K562 (cell line): Measurements from ENCODE around the gene PDE9A. TPM values are rescaled to one million over a fixed set of nuclear protein-coding genes. Genes with fewer than 3 reads are reported as not detected.

Experiments used
- ATAC-seq: fragments of 200-7000 bp; cut with Tn5 transposase; 3 replicates; pipeline ENCODE4 v1.9.1; 2020; ENCODE audit warnings: moderate library complexity
- BruUV-seq: library from RNA; stranded (reverse); fragments of 400-500 nt; replicated peaks from 2 replicates; lab custom pipeline; 2021; lab: Mats Ljungman, UMichigan
- CTCF ChIA-PET: fragments of 300-600 bp; formaldehyde crosslinking; extraction: SDS; loops from one replicate; lab custom pipeline; 2021; ENCODE audit warnings: low intra/inter-chr PET ratio; lab: Yijun Ruan, JAX
- POLR2A ChIA-PET: fragments of 300-600, 350-650 bp; sonication (Branson Sonifier 250); formaldehyde crosslinking; extraction: SDS; loops from one replicate; lab custom pipeline; 2021; ENCODE audit warnings: antibody characterized with exemption, inconsistent platforms; lab: Yijun Ruan, JAX
- DNase-seq, 4 experiments: peaks; one replicate each; pipeline versions ENCODE4 v3.0.0 to v3.0.0-alpha.2; 2011 to 2018; ENCODE audit warnings: low spot score in 3 of 4, mixed read lengths in 3 of 4; ENCODE audit errors: extremely low read depth in 1 of 4
- FAIRE-seq: peaks from 2 replicates; lab custom pipeline; 2011; peaks lifted over from hg19 to GRCh38; lab: Jason Lieb, UNC
- H2AFZ ChIP-seq: 2 replicates; pipeline ENCODE4 v1.6.0; 2011; ENCODE audit warnings: low read depth, low read length, control low read depth, inconsistent platforms
- H3K27ac ChIP-seq: fragments of 200-600 bp; 3 replicates; pipeline ENCODE4 v1.8.0; 2011; ENCODE audit warnings: low read depth, mild to moderate bottlenecking, control low read depth, inconsistent platforms, low read length, moderate library complexity, mixed read lengths; ENCODE audit errors: extremely low read depth
- H3K27me3 ChIP-seq, 2 experiments: fragments of 300-600 bp in 1 of 2; 2 replicates in 1 of 2; 3 replicates in 1 of 2; pipeline versions ENCODE4 v1.6.0 to v1.8.0; 2011; ENCODE audit warnings: inconsistent platforms in 2 of 2, low read length in 2 of 2, mild to moderate bottlenecking in 1 of 2, mixed read lengths in 1 of 2, moderate library complexity in 1 of 2; ENCODE audit not compliant: control insufficient read depth in 2 of 2, insufficient read depth in 2 of 2
- H3K36me3 ChIP-seq: fragments of 300-600 bp; 3 replicates; pipeline ENCODE4 v1.8.0; 2011; ENCODE audit warnings: mild to moderate bottlenecking, low read length, inconsistent platforms; ENCODE audit not compliant: control insufficient read depth, insufficient read depth
- H3K4me1 ChIP-seq, 2 experiments: fragments of 200-600 bp in 1 of 2; replicated peaks in 1 of 2; 2 replicates in 1 of 2; 3 replicates in 1 of 2; pipeline versions ENCODE4 v1.5.1 to v1.8.0; 2011; ENCODE audit warnings: inconsistent platforms in 2 of 2, low read length in 2 of 2, mild to moderate bottlenecking in 1 of 2, mixed read lengths in 1 of 2, moderate library complexity in 1 of 2; ENCODE audit not compliant: control insufficient read depth in 2 of 2, insufficient read depth in 2 of 2
- H3K4me2 ChIP-seq: 2 replicates; pipeline ENCODE4 v1.6.1; 2011; ENCODE audit warnings: low read length, control low read depth, inconsistent platforms, mixed read lengths; ENCODE audit not compliant: insufficient read depth
- H3K4me3 ChIP-seq: fragments of 200-600 bp; sonication (generic), shearing (Covaris generic); 2 replicates; pipeline ENCODE4 v1.5.1; 2016; ENCODE audit warnings: control low read depth, inconsistent platforms
- H3K79me2 ChIP-seq: fragments of 200-600 bp; 3 replicates; pipeline ENCODE4 v1.8.0; 2011; ENCODE audit warnings: low read length, inconsistent platforms; ENCODE audit not compliant: control insufficient read depth, insufficient read depth
- H3K9ac ChIP-seq, 2 experiments: 2 replicates each; pipeline versions ENCODE4 v1.6.0 to v1.6.1; 2011; ENCODE audit warnings: low read depth in 2 of 2, low read length in 2 of 2, control low read depth in 1 of 2, inconsistent platforms in 1 of 2, mild to moderate bottlenecking in 1 of 2, mixed read lengths in 1 of 2; ENCODE audit not compliant: insufficient read depth in 1 of 2
- H3K9me1 ChIP-seq: one replicate; pipeline ENCODE4 v1.6.0; 2011; ENCODE audit warnings: inconsistent platforms, mild to moderate bottlenecking, low read length, moderate library complexity; ENCODE audit not compliant: control insufficient read depth, insufficient read depth
- H3K9me3 ChIP-seq: replicated peaks from 2 replicates; pipeline ENCODE4 v1.5.1; 2011; ENCODE audit warnings: low read depth, low read length, inconsistent platforms; ENCODE audit not compliant: control insufficient read depth, insufficient read depth
- H4K20me1 ChIP-seq: replicated peaks from 2 replicates; pipeline ENCODE4 v1.6.1; 2011; ENCODE audit warnings: low read length, inconsistent platforms, mixed read lengths; ENCODE audit not compliant: control insufficient read depth, insufficient read depth
- ASH1L ChIP-seq: fragments of 450-650 bp; IDR thresholded peaks from 2 replicates; pipeline ENCODE4 v1.6.1; 2018; ENCODE audit warnings: borderline replicate concordance, mild to moderate bottlenecking, low read depth; ENCODE audit not compliant: partially characterized antibody
- DDX20 ChIP-seq: fragments of 450-650 bp; IDR thresholded peaks from 2 replicates; pipeline ENCODE4 v1.6.1; 2016; ENCODE audit warnings: missing genetic modification characterization, low read depth, mild to moderate bottlenecking, missing compliant biosample characterization, moderate library complexity
- GABPA ChIP-seq: fragments of 200-800 bp; sonication (Bioruptor generic); conservative IDR thresholded peaks from 2 replicates; pipeline ENCODE4 v1.6.1; 2016; ENCODE audit warnings: low read depth, missing genetic modification characterization, missing compliant biosample characterization
- JUND ChIP-seq, 2 experiments: IDR thresholded peaks; 2 replicates in 1 of 2; 3 replicates in 1 of 2; pipeline ENCODE4 v1.6.1; 2011; ENCODE audit warnings: borderline replicate concordance in 2 of 2, low read depth in 2 of 2, low read length in 2 of 2, improper control_type of control experiment in 1 of 2, missing biosample characterization in 1 of 2, missing genetic modification characterization in 1 of 2, missing genetic modification reagents in 1 of 2
- MAFG ChIP-seq: fragments of 450-650 bp; conservative IDR thresholded peaks from 2 replicates; pipeline ENCODE4 v1.6.1; 2016; ENCODE audit warnings: missing genetic modification characterization, missing compliant biosample characterization
- ZNF282 ChIP-seq: sonication (generic); formaldehyde crosslinking; IDR thresholded peaks from 2 replicates; pipeline ENCODE4 v1.8.1; 2023; ENCODE audit warnings: missing genetic modification reagents
- ZNF830 ChIP-seq: fragments of 250-450 bp; sonication (Bioruptor Pico); IDR thresholded peaks from 2 replicates; pipeline ENCODE4 v1.5.0; 2021; ENCODE audit warnings: mild to moderate bottlenecking
- WGBS: fragments of 100-300 bp; shearing (Covaris generic); methylation state at CpG from one replicate; pipeline ENCODE4 v1.1.6; 2016; ENCODE audit warnings: low coverage, mixed read lengths; ENCODE audit not compliant: insufficient coverage; ENCODE audit errors: missing lambda C conversion rate; 5-methylcytosine and 5-hydroxymethylcytosine counted together
- in situ Hi-C: fragments of 300-500 bp; cut with MboI; formaldehyde crosslinking; loops from 4 replicates; pipeline ENCODE4 v1.15.0; 2018; ENCODE audit warnings: inconsistent platforms, mixed read lengths
- intact Hi-C: fragments of 100-400 bp; cut with micrococcal nuclease; formaldehyde crosslinking; loops from 2 replicates; pipeline ENCODE4 v1.14.2; 2022
- polyA plus RNA-seq, 8 experiments: library from polyadenylated mRNA; depleted of rRNA in 4 of 8; stranded (reverse) in 5 of 8; unstranded in 3 of 8; fragments of >200 nt; fragmentation: Nextera tagmentation in 2 of 8; fragmentation: Illumina TruSeq in 1 of 8; extraction: Ambion mirVana in 2 of 8; extraction: Trizol in 1 of 8; gene quantifications; 2 replicates each; pipeline versions ENCODE4 v1.2.1 to v1.2.3, GENCODE V29; 2011 to 2014; ENCODE audit warnings: inconsistent platforms in 1 of 8, missing spikeins in 1 of 8
- total RNA-seq, 7 experiments: library from RNA; depleted of rRNA in 6 of 7; stranded (reverse); fragments of >200 nt in 6 of 7; fragmentation: Illumina TruSeq in 2 of 7; extraction: Trizol in 2 of 7; gene quantifications; 2 replicates each; pipeline versions ENCODE4 v1.2.1 to v1.2.3, GENCODE V29; 2011 to 2021; ENCODE audit warnings: low replicate concordance in 1 of 7
- TF ChIP-seq, protein P1 (sequence below): IDR thresholded peaks from 3 replicates; pipeline ENCODE4 v1.6.1; 2011; ENCODE audit warnings: borderline replicate concordance, mild to moderate bottlenecking; ENCODE audit not compliant: insufficient read length, insufficient read depth
- TF ChIP-seq, protein P2 (sequence below), 2 experiments: fragments of 450-650 bp; conservative IDR thresholded peaks; 2 replicates each; pipeline ENCODE4 v1.6.1; 2017; ENCODE audit warnings: mild to moderate bottlenecking in 2 of 2, moderate library complexity in 2 of 2

The PDE9A gene
- total and polyA plus RNA-seq, 9 of the 15 experiments (the other 6 are each of a cell fraction or from before 2014, with no cell fraction given): 0.07 to 0.27 TPM; not detected in 7

DNA sequence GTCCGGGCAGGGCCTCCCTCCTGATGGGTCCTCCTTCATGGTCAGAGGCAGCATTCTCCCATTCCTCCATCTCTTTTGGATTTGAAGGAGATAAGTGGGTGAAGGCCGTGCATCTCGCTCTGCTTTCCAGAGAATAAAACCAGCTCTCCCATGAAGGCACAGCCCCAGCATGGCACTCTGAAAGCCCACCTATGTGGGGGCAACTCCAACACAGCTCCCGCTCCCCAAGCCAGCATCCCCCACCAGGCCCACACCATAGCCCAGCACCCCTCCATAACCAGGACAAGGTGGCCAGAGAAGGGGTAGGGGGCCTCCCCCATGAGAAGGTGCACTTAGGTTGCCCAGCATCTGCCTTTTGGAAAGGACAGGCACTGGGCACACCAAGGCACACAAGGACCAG is 112.2 kb downstream of the PDE9A start:
- TF ChIP-seq, protein P1, sequence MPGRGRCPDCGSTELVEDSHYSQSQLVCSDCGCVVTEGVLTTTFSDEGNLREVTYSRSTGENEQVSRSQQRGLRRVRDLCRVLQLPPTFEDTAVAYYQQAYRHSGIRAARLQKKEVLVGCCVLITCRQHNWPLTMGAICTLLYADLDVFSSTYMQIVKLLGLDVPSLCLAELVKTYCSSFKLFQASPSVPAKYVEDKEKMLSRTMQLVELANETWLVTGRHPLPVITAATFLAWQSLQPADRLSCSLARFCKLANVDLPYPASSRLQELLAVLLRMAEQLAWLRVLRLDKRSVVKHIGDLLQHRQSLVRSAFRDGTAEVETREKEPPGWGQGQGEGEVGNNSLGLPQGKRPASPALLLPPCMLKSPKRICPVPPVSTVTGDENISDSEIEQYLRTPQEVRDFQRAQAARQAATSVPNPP: no peak
- TF ChIP-seq ASH1L: no peak
- no peak for TF ChIP-seq GABPA (tag)
- TF ChIP-seq, protein P2, sequence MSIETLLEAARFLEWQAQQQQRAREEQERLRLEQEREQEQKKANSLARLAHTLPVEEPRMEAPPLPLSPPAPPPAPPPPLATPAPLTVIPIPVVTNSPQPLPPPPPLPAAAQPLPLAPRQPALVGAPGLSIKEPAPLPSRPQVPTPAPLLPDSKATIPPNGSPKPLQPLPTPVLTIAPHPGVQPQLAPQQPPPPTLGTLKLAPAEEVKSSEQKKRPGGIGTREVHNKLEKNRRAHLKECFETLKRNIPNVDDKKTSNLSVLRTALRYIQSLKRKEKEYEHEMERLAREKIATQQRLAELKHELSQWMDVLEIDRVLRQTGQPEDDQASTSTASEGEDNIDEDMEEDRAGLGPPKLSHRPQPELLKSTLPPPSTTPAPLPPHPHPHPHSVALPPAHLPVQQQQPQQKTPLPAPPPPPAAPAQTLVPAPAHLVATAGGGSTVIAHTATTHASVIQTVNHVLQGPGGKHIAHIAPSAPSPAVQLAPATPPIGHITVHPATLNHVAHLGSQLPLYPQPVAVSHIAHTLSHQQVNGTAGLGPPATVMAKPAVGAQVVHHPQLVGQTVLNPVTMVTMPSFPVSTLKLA (conservative IDR thresholded peaks at IDR 0.05): no peak
- no peak for TF ChIP-seq JUND (IDR thresholded peaks at IDR 0.05; ENCODE audit: borderline replicate concordance, low read depth, low read length)
- no peak for TF ChIP-seq JUND (tag; IDR thresholded peaks at IDR 0.05; ENCODE audit: borderline replicate concordance, low read depth, low read length)
- no peak for TF ChIP-seq DDX20 (tag)
- TF ChIP-seq MAFG (tag): no peak
- TF ChIP-seq ZNF282: no peak
- no peak for TF ChIP-seq ZNF830 (CRISPR knock-in tag)
- POLR2A ChIA-PET: no interaction called here
- H3K9me3 ChIP-seq: peaks cover 4% of the 10 kb centered on the region; the same call in 1 of the 2 replicates
- H3K4me3 ChIP-seq: no peak overlapping the region
- intact Hi-C loops (no loop called here), in situ Hi-C loops (no loop called here)
- CTCF ChIA-PET: no interaction called here
- H3K27me3 ChIP-seq: peaks cover 71 to 91% of the 10 kb centered on the region in 2 experiments; a peak in 4 of 5 replicates
- H2AFZ ChIP-seq: no peak overlapping the region
- no peaks in the 10 kb centered on the region for H3K9me1 ChIP-seq
- H4K20me1 ChIP-seq: peaks cover 24% of the 10 kb centered on the region
- BruUV-seq: no TSS peak
- H3K9ac ChIP-seq: no peak overlapping the region
- 0% methylated on average over 4 of the region's 4 CpGs for WGBS
- no peaks in the 10 kb centered on the region for H3K79me2 ChIP-seq
- DNase-seq: no peak
- H3K27ac ChIP-seq: no peak overlapping the region
- H3K4me2 ChIP-seq: no peak overlapping the region
- FAIRE-seq: no peak
- H3K36me3 ChIP-seq: no peaks in the 10 kb centered on the region
- peaks cover 0 to 14% of the 10 kb centered on the region in 2 experiments; a peak in 1 of 5 replicates for H3K4me1 ChIP-seq
- ATAC-seq: no peak
